ENCODE data around the gene ASTN2.
"Not testable (repeated sequence)": the region's sequence is repeated elsewhere in the genome, so short reads cannot be mapped to it uniquely, and the experiment has no call there.

ASTN2 gene

DNA sequence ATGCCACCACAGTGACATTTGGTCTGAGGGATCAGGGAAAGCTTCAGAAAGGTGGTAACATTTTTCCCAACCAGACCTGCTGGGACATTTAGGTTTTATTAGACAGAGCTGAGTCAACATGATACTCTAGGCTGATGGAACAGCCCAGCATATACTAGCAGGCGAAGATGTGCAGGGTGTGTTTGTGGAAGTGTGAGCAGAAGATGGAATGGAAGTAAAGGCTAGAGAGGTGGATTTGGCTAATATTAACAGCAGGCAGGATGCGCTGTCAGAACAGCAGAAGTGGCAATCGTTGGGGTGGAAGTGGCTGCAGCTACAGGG, 340.6 kb downstream of the ASTN2 start:
- TF ChIP-seq, protein P1, sequence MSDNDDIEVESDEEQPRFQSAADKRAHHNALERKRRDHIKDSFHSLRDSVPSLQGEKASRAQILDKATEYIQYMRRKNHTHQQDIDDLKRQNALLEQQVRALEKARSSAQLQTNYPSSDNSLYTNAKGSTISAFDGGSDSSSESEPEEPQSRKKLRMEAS (IDR thresholded peaks at IDR 0.05; ENCODE audit: low read depth, low read length): no peak
- TF ChIP-seq MYC (IDR thresholded peaks at IDR 0.05; ENCODE audit: low read depth, low read length) (no peak), POLR2A (IDR thresholded peaks at IDR 0.05; ENCODE audit: extremely low read depth, insufficient read length) (no peak)
- TF ChIP-seq, protein P2, sequence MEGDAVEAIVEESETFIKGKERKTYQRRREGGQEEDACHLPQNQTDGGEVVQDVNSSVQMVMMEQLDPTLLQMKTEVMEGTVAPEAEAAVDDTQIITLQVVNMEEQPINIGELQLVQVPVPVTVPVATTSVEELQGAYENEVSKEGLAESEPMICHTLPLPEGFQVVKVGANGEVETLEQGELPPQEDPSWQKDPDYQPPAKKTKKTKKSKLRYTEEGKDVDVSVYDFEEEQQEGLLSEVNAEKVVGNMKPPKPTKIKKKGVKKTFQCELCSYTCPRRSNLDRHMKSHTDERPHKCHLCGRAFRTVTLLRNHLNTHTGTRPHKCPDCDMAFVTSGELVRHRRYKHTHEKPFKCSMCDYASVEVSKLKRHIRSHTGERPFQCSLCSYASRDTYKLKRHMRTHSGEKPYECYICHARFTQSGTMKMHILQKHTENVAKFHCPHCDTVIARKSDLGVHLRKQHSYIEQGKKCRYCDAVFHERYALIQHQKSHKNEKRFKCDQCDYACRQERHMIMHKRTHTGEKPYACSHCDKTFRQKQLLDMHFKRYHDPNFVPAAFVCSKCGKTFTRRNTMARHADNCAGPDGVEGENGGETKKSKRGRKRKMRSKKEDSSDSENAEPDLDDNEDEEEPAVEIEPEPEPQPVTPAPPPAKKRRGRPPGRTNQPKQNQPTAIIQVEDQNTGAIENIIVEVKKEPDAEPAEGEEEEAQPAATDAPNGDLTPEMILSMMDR (IDR thresholded peaks at IDR 0.05; ENCODE audit: low read depth, low read length): no peak
- no peak overlapping the region for H3K4me3 ChIP-seq (ENCODE audit: low read depth, low read length)

DNA sequence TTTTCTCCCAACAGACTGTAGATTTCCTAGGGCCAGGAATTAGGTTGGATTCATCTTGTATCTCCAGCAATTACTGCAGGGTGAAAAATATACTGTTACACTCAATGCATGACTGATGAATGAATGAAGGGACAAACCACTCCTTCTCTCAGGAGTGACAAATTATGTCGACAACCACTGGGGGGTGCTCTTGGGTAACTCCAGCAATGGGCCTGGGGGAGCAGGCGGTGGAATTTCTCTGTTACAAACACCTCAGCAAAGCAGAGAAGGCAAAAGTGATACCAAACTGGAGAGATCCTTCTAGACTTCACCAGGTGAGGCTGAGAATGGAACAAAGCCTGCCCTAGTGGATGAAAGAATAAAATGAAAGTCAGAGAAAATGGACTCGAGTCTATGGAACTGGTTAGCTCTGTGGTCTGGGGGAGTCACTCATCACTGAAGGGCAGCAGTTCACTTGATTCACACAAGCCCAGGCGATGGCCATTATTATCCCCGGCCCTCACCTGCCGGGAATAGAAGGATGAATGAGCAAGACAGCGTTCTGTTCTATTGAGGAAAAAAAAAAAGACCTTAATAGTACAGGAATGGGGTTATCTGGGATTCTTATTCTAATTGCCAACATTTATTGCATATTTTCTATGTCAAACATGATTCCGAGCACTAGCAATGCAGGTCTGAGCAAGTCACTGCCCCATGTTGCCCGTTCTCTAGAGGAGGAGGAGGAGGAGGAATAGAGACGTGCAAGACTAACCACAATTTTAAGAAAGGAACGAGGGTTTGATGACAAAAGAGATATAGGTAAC, 341.1 kb downstream of the ASTN2 start:
- TF ChIP-seq, protein P2 (IDR thresholded peaks at IDR 0.05; ENCODE audit: low read depth, low read length): peak; percentile 64
- TF ChIP-seq POLR2A (IDR thresholded peaks at IDR 0.05; ENCODE audit: extremely low read depth, insufficient read length): no peak
- TF ChIP-seq MYC (IDR thresholded peaks at IDR 0.05; ENCODE audit: low read depth, low read length): no peak
- TF ChIP-seq, protein P1 (IDR thresholded peaks at IDR 0.05; ENCODE audit: low read depth, low read length): no peak
- no peak overlapping the region for H3K4me3 ChIP-seq (ENCODE audit: low read depth, low read length)
- DNase-seq (ENCODE audit: low read depth): peak; percentile 28

More for the DNA sequence above, 340.6 kb downstream of the ASTN2 start:
- no peak for DNase-seq (ENCODE audit: low read depth)

DNA sequence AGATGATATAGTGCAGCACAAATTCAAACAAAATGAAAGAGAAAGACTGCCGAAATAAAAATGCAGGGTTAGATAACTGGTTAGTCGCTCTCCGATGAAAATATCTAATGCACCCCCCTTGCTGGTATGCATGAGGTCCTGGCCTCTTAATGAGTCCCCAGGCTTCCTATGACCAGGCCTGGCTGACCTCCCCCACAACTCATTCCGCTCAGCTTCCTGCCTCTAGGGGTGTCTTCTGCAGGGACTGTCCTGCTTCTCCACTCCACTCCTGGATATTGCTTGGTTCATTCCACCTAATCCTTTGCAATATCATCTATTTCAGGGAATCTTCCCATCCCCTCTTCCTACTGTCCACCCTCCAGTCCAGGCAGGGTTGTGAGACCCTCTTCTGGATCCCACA, 341.8 kb downstream of the ASTN2 start:
- DNase-seq (ENCODE audit: low read depth): no peak
- TF ChIP-seq POLR2A (IDR thresholded peaks at IDR 0.05; ENCODE audit: extremely low read depth, insufficient read length): no peak
- TF ChIP-seq, protein P1 (IDR thresholded peaks at IDR 0.05; ENCODE audit: low read depth, low read length): no peak
- TF ChIP-seq MYC (IDR thresholded peaks at IDR 0.05; ENCODE audit: low read depth, low read length): no peak
- TF ChIP-seq, protein P2 (IDR thresholded peaks at IDR 0.05; ENCODE audit: low read depth, low read length): no peak
- H3K4me3 ChIP-seq (ENCODE audit: low read depth, low read length): no peak overlapping the region

DNA sequence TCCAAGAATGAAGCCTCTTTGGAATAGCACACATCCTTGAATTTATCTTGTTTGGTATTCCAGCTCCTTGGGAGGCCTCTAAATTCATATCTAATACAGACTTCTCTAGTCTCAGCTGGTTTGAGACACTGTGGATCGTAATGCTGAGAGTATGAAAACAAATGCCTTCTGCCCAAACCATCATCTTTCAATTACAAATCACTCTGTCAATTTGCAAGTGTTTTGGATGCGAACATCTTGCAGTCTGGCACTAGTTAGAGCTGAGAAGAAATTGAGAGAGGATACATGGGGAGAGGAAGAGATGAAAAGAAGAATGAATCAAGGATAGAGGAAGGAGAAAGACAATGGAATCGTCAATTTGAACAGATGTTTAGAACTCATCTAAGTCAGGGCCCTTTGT, 342.6 kb downstream of the ASTN2 start:
- no peak for DNase-seq (ENCODE audit: low read depth)
- TF ChIP-seq MYC (IDR thresholded peaks at IDR 0.05; ENCODE audit: low read depth, low read length) (no peak), POLR2A (IDR thresholded peaks at IDR 0.05; ENCODE audit: extremely low read depth, insufficient read length) (no peak)
- TF ChIP-seq, protein P2 (IDR thresholded peaks at IDR 0.05; ENCODE audit: low read depth, low read length): no peak
- TF ChIP-seq, protein P1 (IDR thresholded peaks at IDR 0.05; ENCODE audit: low read depth, low read length): no peak
- H3K4me3 ChIP-seq (ENCODE audit: low read depth, low read length): no peak overlapping the region

DNA sequence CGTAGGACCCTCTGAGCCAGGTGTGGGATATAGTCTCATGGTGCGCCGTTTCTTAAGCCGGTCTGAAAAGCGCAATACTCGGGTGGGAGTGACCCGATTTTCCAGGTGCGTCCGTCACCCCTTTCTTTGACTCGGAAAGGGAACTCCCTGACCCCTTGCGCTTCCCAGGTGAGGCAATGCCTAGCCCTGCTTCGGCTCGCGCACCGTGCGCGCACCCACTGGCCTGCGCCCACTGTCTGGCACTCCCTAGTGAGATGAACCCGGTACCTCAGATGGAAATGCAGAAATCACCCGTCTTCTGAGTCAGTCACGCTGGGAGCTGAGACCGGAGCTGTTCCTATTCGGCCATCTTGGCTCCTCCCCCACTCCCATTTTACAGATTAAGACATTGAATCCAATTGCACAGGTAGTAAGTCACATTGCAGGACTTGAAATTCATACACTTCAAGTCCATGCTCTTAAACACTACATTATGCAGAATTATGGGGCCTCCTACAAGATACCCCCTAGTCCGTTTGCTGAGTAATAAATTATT, 343.1 kb downstream of the ASTN2 start:
- not testable (repeated sequence) for DNase-seq (ENCODE audit: low read depth); H3K4me3 ChIP-seq (ENCODE audit: low read depth, low read length)

DNA sequence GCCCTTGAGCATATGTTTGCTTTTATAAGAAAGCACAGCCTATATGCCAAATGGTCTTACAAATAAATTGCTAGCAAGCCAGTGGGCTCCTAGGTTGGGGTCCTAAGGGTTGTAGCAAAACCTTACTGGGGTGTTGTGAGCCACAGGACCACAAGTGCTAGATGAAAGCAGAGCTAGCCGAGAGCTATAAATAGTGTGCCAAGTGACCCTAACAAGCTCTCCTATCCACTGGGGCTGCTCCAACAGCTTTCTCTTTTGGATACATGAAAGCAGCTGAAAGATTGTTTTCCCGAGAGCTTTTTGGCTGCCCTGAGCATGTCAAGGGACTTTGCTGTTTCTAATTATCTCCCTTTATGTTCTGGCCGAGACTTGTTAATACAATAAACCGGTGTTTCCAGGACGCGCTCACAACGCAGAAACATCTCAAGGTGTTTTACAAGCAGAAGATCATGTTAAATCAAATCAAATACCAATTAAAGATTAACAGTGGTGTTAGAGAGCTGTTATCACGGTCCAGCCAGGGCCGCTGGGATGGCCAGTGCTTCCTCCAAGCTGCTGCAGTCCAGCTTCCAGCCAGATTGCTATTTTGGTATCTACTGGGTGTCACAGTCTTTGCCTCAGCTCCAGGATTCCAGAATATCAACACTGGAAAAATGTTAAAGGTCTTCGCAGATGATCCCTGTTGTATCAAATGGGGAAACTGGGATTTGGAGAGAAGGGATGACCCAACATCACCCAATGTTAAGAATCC, 351.0 kb downstream of the ASTN2 start:
- H3K4me3 ChIP-seq (ENCODE audit: low read depth, low read length): no peak overlapping the region
- TF ChIP-seq MYC (IDR thresholded peaks at IDR 0.05; ENCODE audit: low read depth, low read length): no peak
- TF ChIP-seq POLR2A (IDR thresholded peaks at IDR 0.05; ENCODE audit: extremely low read depth, insufficient read length): no peak
- DNase-seq (ENCODE audit: low read depth): no peak
